NCI-H187 treated with DMSO at 0.1 percent for 48 hours (cell line): ENCODE data around the gene CRYL1.
"Not testable (repeated sequence)": the region's sequence is repeated elsewhere in the genome, so short reads cannot be mapped to it uniquely, and the experiment has no call there.

ENCODE experiments used
- DNase-seq: peaks from one replicate; lab custom pipeline; 2025; lab: John Stamatoyannopoulos, UW

Gene CRYL1

GRCh38 chr13:20451397-20451796 lies 74.3 kb downstream of the CRYL1 start:
- no peak for DNase-seq

- DNase-seq, result no peak
Measured at GRCh38 chr13:20448470-20448869, 77.2 kb downstream of the CRYL1 start.

- DNase-seq, result no peak
Measured at GRCh38 chr13:20446900-20447299, 78.8 kb downstream of the CRYL1 start.

GRCh38 chr13:20446405-20446804 lies 79.3 kb downstream of the CRYL1 start:
- no peak for DNase-seq

GRCh38 chr13:20442798-20443381 lies 82.8 kb downstream of the CRYL1 start:
- DNase-seq, result no peak

- no peak for DNase-seq
Measured at GRCh38 chr13:20442375-20442774, 83.3 kb downstream of the CRYL1 start.

- no peak for DNase-seq
Measured at GRCh38 chr13:20441879-20442278, 83.8 kb downstream of the CRYL1 start.

GRCh38 chr13:20441056-20441455 lies 84.6 kb downstream of the CRYL1 start:
- DNase-seq, result no peak

GRCh38 chr13:20439261-20439660 lies 86.4 kb downstream of the CRYL1 start:
- no peak for DNase-seq

- no peak for DNase-seq
Measured at GRCh38 chr13:20438801-20439200, 86.9 kb downstream of the CRYL1 start.

GRCh38 chr13:20436505-20436904 lies 89.2 kb downstream of the CRYL1 start:
- no peak for DNase-seq

GRCh38 chr13:20435616-20436368 lies 89.9 kb downstream of the CRYL1 start:
- no peak for DNase-seq

- DNase-seq, result not testable (repeated sequence)
Measured at GRCh38 chr13:20434210-20434609, 91.4 kb downstream of the CRYL1 start.

- DNase-seq, result no peak
Measured at GRCh38 chr13:20431687-20432384, 93.8 kb downstream of the CRYL1 start.

GRCh38 chr13:20431080-20431479 lies 94.6 kb downstream of the CRYL1 start:
- DNase-seq, result no peak

GRCh38 chr13:20430296-20430695 lies 95.4 kb downstream of the CRYL1 start:
- DNase-seq, result no peak

GRCh38 chr13:20429682-20430081 lies 96.0 kb downstream of the CRYL1 start:
- no peak for DNase-seq

GRCh38 chr13:20428666-20429644 lies 96.7 kb downstream of the CRYL1 start:
- DNase-seq, result no peak

GRCh38 chr13:20426766-20427448 lies 98.8 kb downstream of the CRYL1 start:
- DNase-seq, result no peak

GRCh38 chr13:20425819-20426219 lies 99.8 kb downstream of the CRYL1 start:
- no peak for DNase-seq

- DNase-seq, result no peak
Measured at GRCh38 chr13:20424949-20425348, 100.7 kb downstream of the CRYL1 start.

GRCh38 chr13:20424559-20424852 lies 101.2 kb downstream of the CRYL1 start:
- no peak for DNase-seq
